Tibial artery (tissue), 4 donors: ENCODE data around the gene MYBPH.

Experiments
- DNase-seq, 2 donors: peaks; one replicate each; pipeline ENCODE4 v3.0.0-alpha.2; 2019
- H3K27ac ChIP-seq, 2 donors: fragments of 200-600 bp; sonication (generic) in 1 of 2; 1 replicate in 1 of 2; 2 replicates in 1 of 2; pipeline ENCODE4 v1.5.1; 2018 to 2019; ENCODE audit warnings: mild to moderate bottlenecking in 1 of 2
- H3K27me3 ChIP-seq, 2 donors: fragments of 200-600 bp; sonication (generic) in 1 of 2; one replicate each; pipeline versions ENCODE4 v1.5.1 to v1.6.0; 2016 to 2019
- H3K36me3 ChIP-seq, 3 donors: fragments of 200-600 bp; sonication (generic) in 2 of 3; one replicate each; pipeline ENCODE4 v1.5.1; 2016 to 2019; ENCODE audit warnings: mild to moderate bottlenecking in 2 of 3
- H3K4me1 ChIP-seq, 4 donors: fragments of 200-600 bp; sonication (generic) in 2 of 4; 1 replicate in 3 of 4; 2 replicates in 1 of 4; pipeline ENCODE4 v1.5.1; 2016 to 2019
- H3K4me3 ChIP-seq, 2 donors: fragments of 200-600 bp; sonication (generic) in 1 of 2; 1 replicate in 1 of 2; 2 replicates in 1 of 2; pipeline ENCODE4 v1.5.1; 2018 to 2019; ENCODE audit warnings: mild to moderate bottlenecking in 2 of 2
- H3K9me3 ChIP-seq, 3 donors: fragments of 200-600 bp; sonication (generic) in 1 of 3; one replicate each; pipeline ENCODE4 v1.5.1; 2016 to 2019
- intact Hi-C: fragments of 100-400 bp; cut with DNase I; formaldehyde crosslinking; loops from one replicate; pipeline ENCODE4 v1.15.0; 2023; ENCODE audit warnings: low total_unique reads
- TF ChIP-seq, protein P1 (sequence below), 2 experiments: fragments of 200-600 bp in 1 of 2; fragments of 450-650 bp in 1 of 2; IDR thresholded peaks; one replicate each; pipeline ENCODE4 v1.5.1; 2017 to 2019; ENCODE audit warnings: antibody characterized with exemption in 2 of 2, mild to moderate bottlenecking in 1 of 2, moderate library complexity in 1 of 2

Gene MYBPH

DNA sequence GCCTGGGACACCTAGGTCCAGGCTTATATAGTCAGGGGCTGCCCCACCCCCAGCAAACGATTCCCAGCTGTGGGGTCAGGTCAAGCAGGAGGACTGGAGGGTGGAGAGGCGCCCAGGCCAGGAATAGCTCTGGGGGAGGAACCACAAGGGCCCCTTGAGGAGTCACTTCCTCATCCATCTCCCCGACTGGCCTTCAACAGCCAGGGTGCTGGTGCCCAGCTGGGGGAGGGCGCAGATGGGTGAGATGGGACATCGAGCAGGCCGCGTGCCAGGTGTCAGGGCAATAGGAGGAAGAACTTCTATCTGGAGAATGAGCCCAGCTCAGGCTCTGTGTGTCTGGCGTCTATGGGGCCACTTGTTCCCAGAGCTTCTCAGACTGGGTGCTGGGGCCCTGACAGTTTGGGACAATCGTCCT is 208 bp upstream of the MYBPH start:
- Histone ChIP-seq H3K27ac (no peak overlapping the region), H3K27me3 (peaks cover 0 to 16% of the 10 kb centered on the region in 2 donors), H3K9me3 (no peaks in the 10 kb centered on the region), H3K4me1 (peaks cover 0 to 6% (median 0%) of the 10 kb centered on the region in 4 donors), H3K36me3 (no peaks in the 10 kb centered on the region), H3K4me3 (no peak overlapping the region)
- DNase-seq, result peak in 1 of 2 donors; percentile 62
- intact Hi-C loops, result no loop called here
- TF ChIP-seq, protein P1, sequence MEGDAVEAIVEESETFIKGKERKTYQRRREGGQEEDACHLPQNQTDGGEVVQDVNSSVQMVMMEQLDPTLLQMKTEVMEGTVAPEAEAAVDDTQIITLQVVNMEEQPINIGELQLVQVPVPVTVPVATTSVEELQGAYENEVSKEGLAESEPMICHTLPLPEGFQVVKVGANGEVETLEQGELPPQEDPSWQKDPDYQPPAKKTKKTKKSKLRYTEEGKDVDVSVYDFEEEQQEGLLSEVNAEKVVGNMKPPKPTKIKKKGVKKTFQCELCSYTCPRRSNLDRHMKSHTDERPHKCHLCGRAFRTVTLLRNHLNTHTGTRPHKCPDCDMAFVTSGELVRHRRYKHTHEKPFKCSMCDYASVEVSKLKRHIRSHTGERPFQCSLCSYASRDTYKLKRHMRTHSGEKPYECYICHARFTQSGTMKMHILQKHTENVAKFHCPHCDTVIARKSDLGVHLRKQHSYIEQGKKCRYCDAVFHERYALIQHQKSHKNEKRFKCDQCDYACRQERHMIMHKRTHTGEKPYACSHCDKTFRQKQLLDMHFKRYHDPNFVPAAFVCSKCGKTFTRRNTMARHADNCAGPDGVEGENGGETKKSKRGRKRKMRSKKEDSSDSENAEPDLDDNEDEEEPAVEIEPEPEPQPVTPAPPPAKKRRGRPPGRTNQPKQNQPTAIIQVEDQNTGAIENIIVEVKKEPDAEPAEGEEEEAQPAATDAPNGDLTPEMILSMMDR (IDR thresholded peaks at IDR 0.05), result no peak

DNA sequence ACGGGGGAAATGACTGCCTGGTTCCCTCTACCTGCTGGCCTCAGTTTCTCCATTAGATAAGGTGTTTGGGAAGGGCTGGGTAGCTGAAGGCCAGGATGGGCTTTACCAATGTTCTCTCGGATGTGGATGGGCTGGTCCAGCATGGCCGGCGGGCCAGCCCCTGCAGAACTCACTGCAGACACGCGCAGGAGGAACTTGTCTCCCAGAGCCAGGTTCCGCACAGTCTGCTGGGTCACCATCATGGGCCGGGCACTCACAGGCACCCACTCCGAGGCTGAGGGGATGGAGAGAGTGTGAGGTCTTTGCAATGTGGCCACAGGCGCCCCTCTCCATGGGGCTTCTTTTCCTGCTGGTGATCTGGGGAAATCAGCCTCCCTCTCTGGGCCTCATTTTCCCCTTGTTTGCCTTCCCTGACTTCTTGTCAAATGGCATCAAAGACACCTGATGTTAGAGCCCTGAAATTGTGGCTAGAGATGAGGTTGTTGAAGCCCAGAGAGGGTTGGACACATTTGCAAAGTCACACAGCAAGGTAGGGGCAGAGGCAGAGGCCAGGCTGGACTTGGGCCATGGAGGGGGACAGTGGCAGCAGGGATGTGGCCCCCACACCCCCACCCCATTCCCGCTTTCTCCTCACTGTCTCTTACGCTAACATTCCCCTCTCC is 1.2 kb downstream of the MYBPH start:
- no peaks in the 10 kb centered on the region for H3K36me3 ChIP-seq
- intact Hi-C loops, result no loop called here
- no peak overlapping the region for H3K27ac ChIP-seq
- DNase-seq, result peak in 1 of 2 donors; percentile 37
- H3K9me3 ChIP-seq, result no peaks in the 10 kb centered on the region
- TF ChIP-seq, protein P1 (IDR thresholded peaks at IDR 0.05), result no peak
- H3K27me3 ChIP-seq, result peaks cover 0 to 16% of the 10 kb centered on the region in 2 donors
- H3K4me1 ChIP-seq, result peaks cover 0 to 6% (median 0%) of the 10 kb centered on the region in 4 donors
- H3K4me3 ChIP-seq, result no peak overlapping the region

DNA sequence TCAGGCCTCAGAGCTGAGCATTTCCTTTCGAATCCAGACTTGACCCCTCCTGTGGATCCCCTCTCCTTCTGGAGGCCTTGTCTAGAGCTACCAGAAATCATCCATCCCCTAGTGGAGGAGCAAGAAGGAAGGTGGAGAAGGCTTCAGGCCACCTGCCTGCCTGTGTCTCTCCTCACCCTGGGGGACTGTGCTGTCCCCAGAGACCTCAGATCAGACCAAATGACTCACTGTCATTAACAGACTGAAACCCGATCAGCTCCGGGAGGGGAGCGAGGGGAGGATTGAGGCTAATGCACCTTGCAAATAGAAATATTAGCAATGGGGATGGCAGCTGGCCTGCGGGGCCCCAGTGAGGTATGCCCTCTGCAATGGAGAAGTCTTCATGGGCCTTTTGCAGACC is 2.1 kb downstream of the MYBPH start:
- H3K36me3 ChIP-seq, result no peaks in the 10 kb centered on the region
- peaks cover 0 to 16% of the 10 kb centered on the region in 2 donors for H3K27me3 ChIP-seq
- H3K4me1 ChIP-seq, result peaks cover 0 to 6% (median 0%) of the 10 kb centered on the region in 4 donors
- intact Hi-C loops, result no loop called here
- H3K4me3 ChIP-seq, result no peak overlapping the region
- peak in 1 of 2 donors; percentile 42 for DNase-seq
- TF ChIP-seq, protein P1 (IDR thresholded peaks at IDR 0.05), result no peak
- H3K27ac ChIP-seq, result no peak overlapping the region
- no peaks in the 10 kb centered on the region for H3K9me3 ChIP-seq

DNA sequence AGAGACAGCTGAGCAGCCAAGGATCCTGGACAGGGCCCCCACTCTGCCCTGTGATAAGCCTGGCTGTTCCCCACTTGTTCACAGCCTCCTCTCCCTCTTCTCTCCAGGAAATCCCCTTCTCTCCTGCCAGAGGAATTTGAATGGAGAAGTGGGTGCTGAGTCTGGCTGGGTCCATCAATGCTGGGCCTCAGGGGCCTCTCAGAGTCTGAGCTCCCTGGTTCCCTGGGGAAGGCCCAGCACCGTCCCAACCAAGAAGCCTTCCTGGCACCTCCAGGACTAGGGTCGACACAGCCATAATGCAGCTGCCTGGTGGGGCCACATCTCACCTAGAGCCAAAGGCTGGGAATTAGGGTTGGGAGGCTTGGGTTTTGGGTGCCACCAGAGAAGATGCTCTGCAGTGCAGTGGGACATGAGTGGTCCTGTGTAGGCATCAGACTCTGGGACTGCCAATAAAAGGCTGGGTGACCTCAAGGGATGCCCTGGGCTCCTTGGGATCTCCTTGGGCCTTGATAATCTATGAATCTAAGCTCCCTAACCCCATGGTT is 2.5 kb downstream of the MYBPH start:
- Histone ChIP-seq H3K27ac (no peak overlapping the region), H3K36me3 (no peaks in the 10 kb centered on the region), H3K4me3 (no peak overlapping the region), H3K27me3 (peaks cover 0 to 16% of the 10 kb centered on the region in 2 donors), H3K9me3 (no peaks in the 10 kb centered on the region), H3K4me1 (peaks cover 0 to 6% (median 0%) of the 10 kb centered on the region in 4 donors)
- intact Hi-C loops, result no loop called here
- TF ChIP-seq, protein P1 (IDR thresholded peaks at IDR 0.05), result no peak
- DNase-seq, result peak in 1 of 2 donors; percentile 46

DNA sequence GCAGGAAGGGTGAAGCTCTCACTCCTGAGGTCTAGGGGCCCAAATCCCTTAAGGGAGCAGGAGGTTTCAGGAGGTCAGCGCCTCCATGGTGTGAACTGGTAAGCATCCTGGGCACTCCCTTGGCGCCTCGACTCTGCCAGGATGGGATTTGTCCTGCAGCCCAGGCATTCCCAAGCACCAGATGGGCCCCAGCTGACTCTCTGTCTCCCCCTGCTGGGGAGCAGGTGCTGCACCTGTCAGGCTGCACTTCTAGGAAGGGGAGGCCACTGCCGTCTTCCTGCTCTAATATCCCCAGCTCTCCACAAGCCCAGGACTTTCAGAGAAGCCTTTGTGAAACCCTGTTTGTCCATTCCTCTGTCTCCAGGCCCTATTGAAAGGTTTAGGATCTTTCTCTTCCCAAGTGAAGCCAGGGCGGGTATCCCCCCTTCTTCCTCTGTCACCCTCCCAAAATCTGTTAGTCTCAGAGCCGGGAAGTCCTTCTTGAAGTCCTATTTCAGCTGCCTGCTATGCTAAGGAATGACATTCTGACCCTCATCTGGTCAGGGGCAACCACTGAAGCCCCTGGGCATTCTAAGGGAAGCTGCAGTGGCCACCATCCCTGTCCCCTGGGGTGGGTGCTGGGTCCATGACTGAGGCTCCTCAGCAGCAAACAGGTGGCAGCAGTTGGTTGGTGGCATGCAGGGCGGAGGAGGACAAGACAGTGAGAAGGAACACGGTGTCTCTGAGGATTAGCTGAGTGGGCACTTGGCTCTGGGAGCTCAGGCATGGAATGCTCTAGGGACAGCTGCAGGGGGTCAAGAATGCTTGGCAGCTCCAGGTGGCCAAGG is 3.2 kb downstream of the MYBPH start:
- H3K27ac ChIP-seq, result no peak overlapping the region
- no peaks in the 10 kb centered on the region for H3K36me3 ChIP-seq
- H3K9me3 ChIP-seq, result no peaks in the 10 kb centered on the region
- peaks cover 0 to 1% (median 0%) of the 10 kb centered on the region in 4 donors for H3K4me1 ChIP-seq
- H3K4me3 ChIP-seq, result no peak overlapping the region
- TF ChIP-seq, protein P1 (IDR thresholded peaks at IDR 0.05), result peak; percentile 63 to 64
- H3K27me3 ChIP-seq, result peaks cover 0 to 16% of the 10 kb centered on the region in 2 donors
- intact Hi-C loops, result no loop called here
- DNase-seq, result peak in 1 of 2 donors; percentile 41
